WI38 (cell line): ENCODE measurements around the gene PRKCB.

ENCODE experiments used
- H3K4me3 ChIP-seq: 2 replicates; pipeline ENCODE4 v1.5.1; 2011; ENCODE audit warnings: low read depth, mild to moderate bottlenecking, control low read depth, low read length
- CTCF ChIP-seq: IDR thresholded peaks from 2 replicates; pipeline ENCODE4 v1.5.1; 2012; ENCODE audit warnings: low read depth, mild to moderate bottlenecking, control low read depth, low read length

PRKCB gene

DNA sequence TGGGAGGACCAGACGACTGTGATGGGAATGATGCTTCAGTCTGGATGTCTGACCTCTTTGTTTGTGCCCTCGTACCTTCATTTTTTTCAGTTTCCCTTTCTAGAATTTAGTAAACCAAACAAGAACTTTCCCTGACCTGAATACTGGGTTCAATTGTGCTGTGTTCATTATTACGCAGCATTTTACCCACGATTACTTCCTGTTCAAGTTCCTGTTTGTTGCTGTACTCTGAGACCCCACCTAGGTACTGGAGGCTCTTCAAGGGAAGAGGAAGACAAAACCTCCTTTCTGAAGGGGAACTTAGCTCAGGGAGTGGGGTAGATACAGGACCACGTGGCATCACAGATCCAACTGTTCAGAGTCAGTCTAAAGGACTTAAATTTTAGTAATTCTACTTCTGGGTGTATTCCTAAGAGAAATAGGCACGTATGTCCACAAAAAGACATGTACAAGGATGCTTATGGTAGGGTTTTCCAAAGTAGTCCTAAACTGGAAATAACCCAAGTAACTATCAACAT lies 9.2 kb upstream of the PRKCB start:
- no peak for TF ChIP-seq CTCF
- no peak overlapping the region for H3K4me3 ChIP-seq

DNA sequence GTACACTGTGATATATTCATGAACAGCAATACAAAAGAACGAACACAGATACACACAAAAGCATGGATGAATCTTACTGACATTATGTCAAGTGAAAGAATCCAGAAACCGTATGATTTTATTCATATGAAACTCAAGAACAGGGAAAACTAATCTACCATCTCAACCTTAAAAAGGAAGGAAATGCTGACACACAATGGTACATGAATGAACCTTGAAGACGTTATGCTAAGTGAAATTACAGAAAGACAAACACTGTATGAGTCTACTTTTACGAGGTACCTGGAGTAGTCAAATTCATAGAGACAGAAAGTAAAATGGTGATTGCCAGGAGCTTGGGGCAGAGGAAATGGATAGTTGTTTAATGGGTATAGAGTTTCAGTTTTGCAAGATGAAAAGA lies 8.7 kb upstream of the PRKCB start:
- TF ChIP-seq CTCF = no peak
- H3K4me3 ChIP-seq = no peak overlapping the region

DNA sequence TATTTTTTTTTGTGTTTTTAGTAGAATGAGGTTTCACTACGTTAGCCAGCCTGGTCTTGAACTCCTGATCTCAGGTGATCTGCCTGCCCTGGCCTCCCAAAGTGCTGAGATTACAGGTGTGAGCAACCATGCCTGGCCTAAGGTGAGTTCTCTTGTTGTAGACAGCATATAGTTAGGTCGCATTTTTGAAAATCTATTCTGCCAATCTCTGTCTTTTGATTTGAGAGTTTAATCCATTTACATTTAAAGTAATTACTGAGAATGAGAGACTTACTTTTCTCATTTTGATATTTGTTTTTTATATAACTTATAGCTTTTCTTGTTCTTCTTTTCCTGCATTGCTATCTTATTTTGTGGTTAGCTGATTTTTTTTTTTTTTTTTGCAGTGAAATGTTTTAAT lies 6.3 kb upstream of the PRKCB start:
- H3K4me3 ChIP-seq = no peak overlapping the region
- no peak for TF ChIP-seq CTCF

- H3K4me3 ChIP-seq = no peak overlapping the region
- TF ChIP-seq CTCF = no peak
Observed at GRCh38 chr16:23830276-23830675, 5.5 kb upstream of the PRKCB start.

DNA sequence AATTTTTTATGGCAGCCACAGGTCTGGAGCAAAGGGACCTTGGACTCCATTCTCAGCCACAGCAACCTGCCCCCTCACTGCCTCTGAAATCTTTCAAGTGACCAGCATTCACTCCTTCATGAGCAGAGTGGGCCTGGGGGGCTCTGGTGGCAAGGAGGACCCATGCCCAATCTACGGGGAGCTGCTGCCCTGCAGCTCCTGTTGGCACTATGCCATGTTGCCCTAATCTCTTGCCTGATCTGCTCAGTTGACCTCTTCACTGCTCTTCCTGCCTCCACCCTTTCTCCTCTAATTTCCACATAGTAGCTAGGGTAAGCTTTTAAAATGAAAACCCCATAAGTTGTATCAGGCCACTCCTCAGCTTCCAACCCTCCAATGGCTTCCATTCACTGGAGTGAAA lies 2.9 kb upstream of the PRKCB start:
- no peak overlapping the region for H3K4me3 ChIP-seq
- TF ChIP-seq CTCF = no peak

- H3K4me3 ChIP-seq = no peak overlapping the region
- TF ChIP-seq CTCF = no peak
Observed at GRCh38 chr16:23833504-23833903, 2.3 kb upstream of the PRKCB start.

DNA sequence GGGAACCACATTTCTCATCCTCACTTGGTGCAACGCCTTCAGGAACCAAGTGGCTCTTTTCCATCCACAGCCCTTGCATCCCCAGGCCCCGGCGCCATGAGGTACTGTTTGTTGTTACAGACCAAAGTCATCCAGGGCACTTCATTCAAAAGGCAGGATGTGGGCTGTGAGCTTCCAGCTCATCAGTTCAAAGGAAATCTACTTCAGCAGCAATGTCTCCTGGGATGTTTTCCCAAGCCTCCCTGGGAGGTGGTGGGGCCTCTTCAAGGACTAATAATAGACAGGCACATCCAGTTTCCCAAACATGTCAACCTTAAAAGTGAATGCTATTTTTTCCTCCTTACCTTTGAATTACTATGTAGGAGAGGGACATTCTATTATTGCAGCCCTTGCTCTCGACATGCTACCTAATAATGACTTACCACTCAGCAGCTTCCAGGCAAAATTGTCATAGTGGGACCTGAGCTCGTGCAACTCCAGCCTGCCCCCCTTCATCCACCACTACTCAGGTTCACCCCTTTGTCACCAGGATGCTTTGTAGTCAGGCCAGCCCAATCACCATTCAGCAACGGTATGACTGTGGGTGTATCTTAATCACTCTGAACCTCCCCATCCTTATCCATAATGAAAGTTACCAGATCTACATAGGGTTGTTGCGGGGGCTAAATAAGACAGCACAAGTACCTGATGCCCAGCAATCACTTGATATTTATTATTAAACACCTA lies 1.7 kb upstream of the PRKCB start:
- H3K4me3 ChIP-seq = no peak overlapping the region
- no peak for TF ChIP-seq CTCF
